ENCODE results near the gene LCP2. TPM values are rescaled to one million over a fixed set of nuclear protein-coding genes. Genes with fewer than 3 reads are reported as not detected.

Gene LCP2
- total RNA-seq, 4 donors from 2014 or later = 3.9 to 17.9 (median 12.6) TPM

- intact Hi-C loops (cut with DNase I) = no loop called here
- Histone ChIP-seq H3K4me3 (no peak overlapping the region), H3K9me3 (no peaks in the 10 kb centered on the region), H3K4me1 (peaks cover 4 to 40% (median 11%) of the 10 kb centered on the region in 3 donors), H3K36me3 (no peaks in the 10 kb centered on the region), H3K27ac (no peak overlapping the region), H3K27me3 (no peaks in the 10 kb centered on the region)
- TF ChIP-seq, protein P1, sequence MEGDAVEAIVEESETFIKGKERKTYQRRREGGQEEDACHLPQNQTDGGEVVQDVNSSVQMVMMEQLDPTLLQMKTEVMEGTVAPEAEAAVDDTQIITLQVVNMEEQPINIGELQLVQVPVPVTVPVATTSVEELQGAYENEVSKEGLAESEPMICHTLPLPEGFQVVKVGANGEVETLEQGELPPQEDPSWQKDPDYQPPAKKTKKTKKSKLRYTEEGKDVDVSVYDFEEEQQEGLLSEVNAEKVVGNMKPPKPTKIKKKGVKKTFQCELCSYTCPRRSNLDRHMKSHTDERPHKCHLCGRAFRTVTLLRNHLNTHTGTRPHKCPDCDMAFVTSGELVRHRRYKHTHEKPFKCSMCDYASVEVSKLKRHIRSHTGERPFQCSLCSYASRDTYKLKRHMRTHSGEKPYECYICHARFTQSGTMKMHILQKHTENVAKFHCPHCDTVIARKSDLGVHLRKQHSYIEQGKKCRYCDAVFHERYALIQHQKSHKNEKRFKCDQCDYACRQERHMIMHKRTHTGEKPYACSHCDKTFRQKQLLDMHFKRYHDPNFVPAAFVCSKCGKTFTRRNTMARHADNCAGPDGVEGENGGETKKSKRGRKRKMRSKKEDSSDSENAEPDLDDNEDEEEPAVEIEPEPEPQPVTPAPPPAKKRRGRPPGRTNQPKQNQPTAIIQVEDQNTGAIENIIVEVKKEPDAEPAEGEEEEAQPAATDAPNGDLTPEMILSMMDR (IDR thresholded peaks at IDR 0.05) = no peak
- TF ChIP-seq POLR2A (IDR thresholded peaks at IDR 0.05) = no peak
- DNase-seq = no peak
- 69 to 90% methylated on average over 3 of the region's 3 CpGs for WGBS, 2 donors
Observed at GRCh38 chr5:170329524-170329923, 31.9 kb upstream of the LCP2 start.

- peaks cover 4 to 27% (median 11%) of the 10 kb centered on the region in 3 donors for H3K4me1 ChIP-seq
- TF ChIP-seq POLR2A (IDR thresholded peaks at IDR 0.05) = no peak
- TF ChIP-seq, protein P1 (IDR thresholded peaks at IDR 0.05) = no peak
- 82 to 88% methylated on average over 2 of the region's 2 CpGs for WGBS, 2 donors
- intact Hi-C loops (cut with DNase I) = no loop called here
- H3K27ac ChIP-seq = no peak overlapping the region
- DNase-seq = no peak
- H3K9me3 ChIP-seq = no peaks in the 10 kb centered on the region
- no peak overlapping the region for H3K4me3 ChIP-seq
- H3K36me3 ChIP-seq = no peaks in the 10 kb centered on the region
- no peaks in the 10 kb centered on the region for H3K27me3 ChIP-seq
Observed at GRCh38 chr5:170327829-170328228, 30.3 kb upstream of the LCP2 start.

- Histone ChIP-seq H3K27ac (no peak overlapping the region), H3K9me3 (no peaks in the 10 kb centered on the region), H3K4me3 (no peak overlapping the region), H3K4me1 (peaks cover 4 to 21% (median 11%) of the 10 kb centered on the region in 3 donors), H3K27me3 (no peaks in the 10 kb centered on the region), H3K36me3 (no peaks in the 10 kb centered on the region)
- no peak for TF ChIP-seq POLR2A (IDR thresholded peaks at IDR 0.05)
- TF ChIP-seq, protein P1 (IDR thresholded peaks at IDR 0.05) = no peak
- WGBS, 2 donors = 47 to 63% methylated on average over 4 of the region's 4 CpGs
- intact Hi-C loops (cut with DNase I) = no loop called here
- no peak for DNase-seq
Observed at GRCh38 chr5:170327168-170327567, 29.6 kb upstream of the LCP2 start.

- Histone ChIP-seq H3K4me1 (peaks cover 0 to 14% (median 8%) of the 10 kb centered on the region in 3 donors), H3K27me3 (no peaks in the 10 kb centered on the region), H3K9me3 (no peaks in the 10 kb centered on the region), H3K4me3 (no peak overlapping the region), H3K36me3 (no peaks in the 10 kb centered on the region), H3K27ac (no peak overlapping the region)
- DNase-seq = no peak
- intact Hi-C loops (cut with DNase I) = no loop called here
- WGBS, 2 donors = 83% methylated on average over 2 to 3 of the region's 5 CpGs
- no peak for TF ChIP-seq POLR2A (IDR thresholded peaks at IDR 0.05)
- TF ChIP-seq, protein P1 (IDR thresholded peaks at IDR 0.05) = no peak
Observed at GRCh38 chr5:170319301-170319700, 21.7 kb upstream of the LCP2 start.

- H3K36me3 ChIP-seq = no peaks in the 10 kb centered on the region
- no peak for DNase-seq
- WGBS, 2 donors = 88 to 92% methylated on average over 3 of the region's 3 CpGs
Observed at GRCh38 chr5:170317499-170317898, 19.9 kb upstream of the LCP2 start.

More at GRCh38 chr5:170317499-170317898, 19.9 kb upstream of the LCP2 start:
- peaks cover 0 to 19% (median 12%) of the 10 kb centered on the region in 3 donors for H3K4me1 ChIP-seq
- no peaks in the 10 kb centered on the region for H3K9me3 ChIP-seq
- intact Hi-C loops (cut with DNase I) = no loop called here
- H3K4me3 ChIP-seq = no peak overlapping the region
- TF ChIP-seq, protein P1 (IDR thresholded peaks at IDR 0.05) = no peak
- TF ChIP-seq POLR2A (IDR thresholded peaks at IDR 0.05) = no peak
- H3K27ac ChIP-seq = no peak overlapping the region
- no peaks in the 10 kb centered on the region for H3K27me3 ChIP-seq

All from esophagus squamous epithelium (tissue), 5 donors.